Measurements from ENCODE around the gene SHOC2.

GRCh38 chr10:110919349-110919931, at the start of gene SHOC2:
- TF ChIP-seq EZH2phosphoT487 (IDR thresholded peaks at IDR 0.05; ENCODE audit: insufficient read depth, low read depth) (no peak), EZH2 (IDR thresholded peaks at IDR 0.05; ENCODE audit: insufficient read depth, poor library complexity, severe bottlenecking) (no peak)

All from GM23248 (cell line).